Type B pancreatic cell (in vitro differentiated cells): ENCODE data around the gene SNX25. TPM values are rescaled to one million over a fixed set of nuclear protein-coding genes. Genes with fewer than 3 reads are reported as not detected.

Experiments
- DNase-seq: peaks from one replicate; pipeline ENCODE4 v3.0.0; 2021; ENCODE audit warnings: mixed read lengths; ENCODE audit not compliant: unreplicated experiment; ENCODE audit errors: extremely low spot score
- H3K27ac Mint-ChIP-seq: 2 replicates; pipeline ENCODE4 v1.8.0; 2021; ENCODE audit warnings: mild to moderate bottlenecking, mixed read lengths
- H3K27me3 Mint-ChIP-seq: 2 replicates; pipeline ENCODE4 v1.8.0; 2021; ENCODE audit warnings: mixed read lengths
- H3K36me3 Mint-ChIP-seq: 2 replicates; pipeline ENCODE4 v1.8.0; 2021; ENCODE audit warnings: mixed read lengths
- H3K4me1 Mint-ChIP-seq: one replicate; pipeline ENCODE4 v1.8.0; 2021; ENCODE audit warnings: mixed read lengths; ENCODE audit not compliant: unreplicated experiment
- H3K4me3 Mint-ChIP-seq: 2 replicates; pipeline ENCODE4 v1.8.0; 2021; ENCODE audit warnings: mild to moderate bottlenecking, mixed read lengths
- H3K9me3 Mint-ChIP-seq: 2 replicates; pipeline ENCODE4 v1.8.0; 2021; ENCODE audit warnings: mixed read lengths
- total RNA-seq: library from RNA; stranded (reverse); gene quantifications from 2 replicates; pipeline ENCODE4 v1.2.1, GENCODE V29; 2021; ENCODE audit warnings: low replicate concordance
- TF ChIP-seq, protein P1 (sequence below): fragments of 200-600 bp; sonication (generic); conservative IDR thresholded peaks from 2 replicates; pipeline ENCODE4 v1.5.0; 2021; ENCODE audit warnings: antibody characterized with exemption, mild to moderate bottlenecking

SNX25 gene
- total RNA-seq, 1 donor from 2014 or later: 11.2 TPM

DNA sequence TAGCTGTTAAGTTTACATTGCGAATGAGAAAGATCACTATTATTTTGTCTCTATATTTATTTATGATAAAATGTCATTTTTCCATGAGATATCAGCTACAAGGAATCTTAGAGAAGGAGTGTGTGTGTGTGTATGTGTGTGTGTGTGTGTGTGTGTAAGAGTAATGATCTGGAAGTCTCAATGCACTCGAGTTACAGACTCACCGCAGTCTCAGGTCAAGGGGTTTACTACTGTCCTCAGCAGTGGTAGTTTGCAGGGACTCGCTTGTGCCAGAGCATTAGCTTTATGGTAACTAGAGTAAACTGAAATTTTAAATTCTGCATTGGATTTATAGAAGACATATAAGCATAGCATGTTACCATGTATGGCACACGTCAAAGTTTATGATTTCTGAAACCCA is 155.5 kb downstream of the SNX25 start:
- Mint-ChIP-seq H3K27me3 (no peaks in the 10 kb centered on the region), H3K27ac (no peak overlapping the region), H3K9me3 (no peaks in the 10 kb centered on the region), H3K4me1 (no peaks in the 10 kb centered on the region), H3K36me3 (no peaks in the 10 kb centered on the region), H3K4me3 (no peak overlapping the region)
- no peak for DNase-seq
- TF ChIP-seq, protein P1, sequence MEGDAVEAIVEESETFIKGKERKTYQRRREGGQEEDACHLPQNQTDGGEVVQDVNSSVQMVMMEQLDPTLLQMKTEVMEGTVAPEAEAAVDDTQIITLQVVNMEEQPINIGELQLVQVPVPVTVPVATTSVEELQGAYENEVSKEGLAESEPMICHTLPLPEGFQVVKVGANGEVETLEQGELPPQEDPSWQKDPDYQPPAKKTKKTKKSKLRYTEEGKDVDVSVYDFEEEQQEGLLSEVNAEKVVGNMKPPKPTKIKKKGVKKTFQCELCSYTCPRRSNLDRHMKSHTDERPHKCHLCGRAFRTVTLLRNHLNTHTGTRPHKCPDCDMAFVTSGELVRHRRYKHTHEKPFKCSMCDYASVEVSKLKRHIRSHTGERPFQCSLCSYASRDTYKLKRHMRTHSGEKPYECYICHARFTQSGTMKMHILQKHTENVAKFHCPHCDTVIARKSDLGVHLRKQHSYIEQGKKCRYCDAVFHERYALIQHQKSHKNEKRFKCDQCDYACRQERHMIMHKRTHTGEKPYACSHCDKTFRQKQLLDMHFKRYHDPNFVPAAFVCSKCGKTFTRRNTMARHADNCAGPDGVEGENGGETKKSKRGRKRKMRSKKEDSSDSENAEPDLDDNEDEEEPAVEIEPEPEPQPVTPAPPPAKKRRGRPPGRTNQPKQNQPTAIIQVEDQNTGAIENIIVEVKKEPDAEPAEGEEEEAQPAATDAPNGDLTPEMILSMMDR: no peak

DNA sequence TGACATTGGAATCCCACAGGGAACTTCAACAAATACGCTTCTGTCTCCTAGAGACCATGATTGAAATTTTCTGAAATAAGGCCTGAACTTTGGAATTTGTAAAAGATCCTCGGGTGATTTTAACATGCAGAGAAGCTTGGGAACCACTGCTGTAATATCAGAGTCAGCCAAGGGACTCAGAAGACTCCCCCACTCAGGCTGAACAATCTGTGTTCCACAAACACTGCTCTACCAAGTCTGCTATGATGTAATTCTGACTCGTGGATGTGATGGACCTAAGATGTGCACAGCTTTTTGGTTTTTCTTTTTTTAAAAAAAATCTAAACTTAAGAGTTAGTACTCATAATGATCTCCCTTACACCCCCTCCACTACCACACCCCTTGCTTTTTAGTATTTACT is 160.3 kb downstream of the SNX25 start:
- Mint-ChIP-seq H3K4me1 (no peaks in the 10 kb centered on the region), H3K4me3 (no peak overlapping the region), H3K27me3 (no peaks in the 10 kb centered on the region), H3K27ac (no peak overlapping the region), H3K36me3 (peaks cover 6% of the 10 kb centered on the region), H3K9me3 (no peaks in the 10 kb centered on the region)
- DNase-seq: no peak
- TF ChIP-seq, protein P1: no peak

- peaks cover 8% of the 10 kb centered on the region for H3K36me3 Mint-ChIP-seq
- H3K27me3 Mint-ChIP-seq: no peaks in the 10 kb centered on the region
- no peaks in the 10 kb centered on the region for H3K4me1 Mint-ChIP-seq
- no peak for DNase-seq
- no peak overlapping the region for H3K27ac Mint-ChIP-seq
- TF ChIP-seq, protein P1: no peak
- H3K9me3 Mint-ChIP-seq: no peaks in the 10 kb centered on the region
- H3K4me3 Mint-ChIP-seq: no peak overlapping the region
These were observed 161.0 kb downstream of the SNX25 start for GRCh38 chr4:185370268-185370949.

DNA sequence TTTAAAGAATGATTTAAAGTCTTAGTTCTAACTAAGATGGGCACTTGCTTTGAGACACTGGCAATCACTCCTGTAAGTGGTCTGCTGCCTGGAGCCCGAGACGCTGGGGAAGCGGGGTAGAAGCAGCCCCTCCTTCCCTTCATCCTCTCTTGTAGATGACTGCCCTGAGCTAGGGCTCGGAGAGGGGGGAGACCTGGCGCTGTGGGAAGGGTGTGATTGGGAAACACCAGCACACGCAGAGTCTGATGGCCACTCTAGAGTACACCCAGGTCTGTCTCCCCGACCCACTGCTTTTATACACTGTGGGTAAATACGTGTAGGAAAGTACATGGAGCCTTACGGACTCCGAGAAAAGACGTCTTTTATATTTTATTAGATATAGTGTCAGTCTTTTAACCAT is 162.3 kb downstream of the SNX25 start:
- peaks cover 12% of the 10 kb centered on the region for H3K36me3 Mint-ChIP-seq
- TF ChIP-seq, protein P1: no peak
- no peak for DNase-seq
- no peak overlapping the region for H3K4me3 Mint-ChIP-seq
- no peak overlapping the region for H3K27ac Mint-ChIP-seq
- no peaks in the 10 kb centered on the region for H3K4me1 Mint-ChIP-seq
- H3K9me3 Mint-ChIP-seq: no peaks in the 10 kb centered on the region
- no peaks in the 10 kb centered on the region for H3K27me3 Mint-ChIP-seq

DNA sequence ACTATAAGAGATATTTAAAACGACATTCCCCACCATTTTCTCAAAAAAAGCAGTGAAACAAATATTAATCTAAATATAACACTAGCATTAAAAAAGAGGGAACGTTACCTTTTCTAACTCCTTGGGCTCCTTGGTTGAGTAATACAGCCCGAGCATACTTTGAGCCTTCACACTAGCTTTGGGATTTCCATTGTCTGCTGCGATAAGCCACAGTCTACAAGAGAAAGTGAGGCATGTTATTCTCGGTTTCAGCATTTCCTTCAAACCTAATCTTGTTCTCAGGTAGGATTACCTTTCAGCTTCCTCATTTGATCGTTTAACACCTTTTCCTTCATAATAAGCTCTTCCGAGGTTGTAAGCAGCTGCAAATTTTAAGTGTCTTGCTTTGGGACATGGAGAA is 164.6 kb downstream of the SNX25 start:
- Mint-ChIP-seq H3K4me1 (no peaks in the 10 kb centered on the region), H3K4me3 (no peak overlapping the region), H3K27me3 (no peaks in the 10 kb centered on the region), H3K9me3 (no peaks in the 10 kb centered on the region), H3K36me3 (peaks cover 12% of the 10 kb centered on the region), H3K27ac (no peak overlapping the region)
- TF ChIP-seq, protein P1: no peak
- no peak for DNase-seq
